Ishikawa (cell line): ENCODE data around the gene HMX1.

Experiments used
- EP300 ChIP-seq: IDR thresholded peaks from 2 replicates; pipeline ENCODE4 v1.6.1; 2012; ENCODE audit warnings: borderline replicate concordance
- FOXM1 ChIP-seq: IDR thresholded peaks from 2 replicates; pipeline ENCODE4 v1.6.1; 2012; ENCODE audit warnings: low read depth, borderline replicate concordance
- TEAD4 ChIP-seq: IDR thresholded peaks from 2 replicates; pipeline ENCODE4 v1.6.1; 2012
- TF ChIP-seq, protein P1 (sequence below): IDR thresholded peaks from 2 replicates; pipeline ENCODE4 v1.6.1; 2012
- TF ChIP-seq, protein P2 (sequence below): IDR thresholded peaks from 2 replicates; pipeline ENCODE4 v1.6.1; 2012; ENCODE audit warnings: low read depth, mild to moderate bottlenecking

DNA sequence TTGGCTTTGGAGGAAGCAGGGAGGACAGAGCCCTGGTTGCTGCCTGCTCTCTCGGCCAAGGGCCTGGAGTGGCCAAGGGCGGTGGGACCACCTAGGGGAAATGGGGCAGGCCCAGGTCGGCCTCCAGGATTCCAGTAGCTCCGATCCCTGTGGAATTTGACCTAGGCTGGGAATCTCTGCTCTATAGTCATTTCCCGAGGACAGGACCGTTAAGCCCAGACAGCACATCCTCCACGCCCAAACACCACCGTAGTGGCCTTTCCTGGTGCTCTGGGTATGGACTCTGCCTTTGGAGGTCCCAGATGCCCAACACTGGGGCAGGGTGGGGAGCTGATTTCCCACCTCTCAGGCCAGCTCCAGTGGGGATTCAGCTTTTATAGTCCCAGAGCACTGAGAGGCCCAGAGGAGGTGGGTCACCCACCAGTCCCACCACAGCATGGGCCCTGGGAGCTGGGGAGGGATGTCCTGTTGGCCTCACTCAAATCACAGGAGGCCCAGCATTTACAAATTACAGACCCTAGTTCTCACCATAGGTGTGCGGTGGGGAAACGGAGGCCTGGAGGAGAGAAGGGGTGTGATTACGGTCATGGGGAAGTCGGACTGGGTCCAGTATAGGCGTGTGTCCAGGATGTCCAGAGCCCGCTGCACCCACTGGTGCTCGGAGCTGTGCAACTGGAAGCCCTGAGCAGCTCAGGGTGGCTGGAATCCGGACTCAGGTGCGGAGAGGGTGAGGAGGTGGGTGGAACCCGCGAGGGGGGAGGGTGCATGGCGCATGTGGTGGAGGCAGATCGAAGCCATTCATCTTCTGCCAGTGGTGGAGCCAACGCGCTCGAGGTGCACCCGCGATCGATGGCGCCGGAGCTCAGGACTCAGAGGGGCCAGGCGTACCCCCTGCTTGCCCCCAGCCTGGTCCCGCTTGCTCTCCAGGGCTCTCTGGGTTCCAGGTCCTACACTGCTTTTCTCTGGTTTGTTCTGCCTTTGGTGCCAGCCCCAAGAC, 7.7 kb downstream of the HMX1 start:
- TF ChIP-seq, protein P1, sequence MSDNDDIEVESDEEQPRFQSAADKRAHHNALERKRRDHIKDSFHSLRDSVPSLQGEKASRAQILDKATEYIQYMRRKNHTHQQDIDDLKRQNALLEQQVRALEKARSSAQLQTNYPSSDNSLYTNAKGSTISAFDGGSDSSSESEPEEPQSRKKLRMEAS: no peak
- TF ChIP-seq EP300: no peak
- TF ChIP-seq, protein P2, sequence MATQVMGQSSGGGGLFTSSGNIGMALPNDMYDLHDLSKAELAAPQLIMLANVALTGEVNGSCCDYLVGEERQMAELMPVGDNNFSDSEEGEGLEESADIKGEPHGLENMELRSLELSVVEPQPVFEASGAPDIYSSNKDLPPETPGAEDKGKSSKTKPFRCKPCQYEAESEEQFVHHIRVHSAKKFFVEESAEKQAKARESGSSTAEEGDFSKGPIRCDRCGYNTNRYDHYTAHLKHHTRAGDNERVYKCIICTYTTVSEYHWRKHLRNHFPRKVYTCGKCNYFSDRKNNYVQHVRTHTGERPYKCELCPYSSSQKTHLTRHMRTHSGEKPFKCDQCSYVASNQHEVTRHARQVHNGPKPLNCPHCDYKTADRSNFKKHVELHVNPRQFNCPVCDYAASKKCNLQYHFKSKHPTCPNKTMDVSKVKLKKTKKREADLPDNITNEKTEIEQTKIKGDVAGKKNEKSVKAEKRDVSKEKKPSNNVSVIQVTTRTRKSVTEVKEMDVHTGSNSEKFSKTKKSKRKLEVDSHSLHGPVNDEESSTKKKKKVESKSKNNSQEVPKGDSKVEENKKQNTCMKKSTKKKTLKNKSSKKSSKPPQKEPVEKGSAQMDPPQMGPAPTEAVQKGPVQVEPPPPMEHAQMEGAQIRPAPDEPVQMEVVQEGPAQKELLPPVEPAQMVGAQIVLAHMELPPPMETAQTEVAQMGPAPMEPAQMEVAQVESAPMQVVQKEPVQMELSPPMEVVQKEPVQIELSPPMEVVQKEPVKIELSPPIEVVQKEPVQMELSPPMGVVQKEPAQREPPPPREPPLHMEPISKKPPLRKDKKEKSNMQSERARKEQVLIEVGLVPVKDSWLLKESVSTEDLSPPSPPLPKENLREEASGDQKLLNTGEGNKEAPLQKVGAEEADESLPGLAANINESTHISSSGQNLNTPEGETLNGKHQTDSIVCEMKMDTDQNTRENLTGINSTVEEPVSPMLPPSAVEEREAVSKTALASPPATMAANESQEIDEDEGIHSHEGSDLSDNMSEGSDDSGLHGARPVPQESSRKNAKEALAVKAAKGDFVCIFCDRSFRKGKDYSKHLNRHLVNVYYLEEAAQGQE: no peak
- no peak for TF ChIP-seq FOXM1
- no peak for TF ChIP-seq TEAD4
